HL-60 (cell line): Measurements from ENCODE around the gene SIGLEC9.

Experiments
- DNase-seq, 2 experiments: peaks; one replicate each; pipeline ENCODE4 v3.0.0-alpha.2; 2010 to 2020; ENCODE audit warnings: low read depth in 1 of 2, low spot score in 1 of 2
- H3K27ac ChIP-seq: fragments of 250-450 bp; sonication (Bioruptor Pico); replicated peaks from 2 replicates; pipeline ENCODE4 v1.5.1; 2020; ENCODE audit warnings: mild to moderate bottlenecking, moderate library complexity
- H3K27me3 ChIP-seq: fragments of 250-450 bp; sonication (Bioruptor Pico); 2 replicates; pipeline ENCODE4 v1.5.1; 2021; ENCODE audit warnings: mild to moderate bottlenecking, moderate library complexity; ENCODE audit not compliant: insufficient read depth, poor library complexity, severe bottlenecking
- H3K4me3 ChIP-seq: replicated peaks from 2 replicates; pipeline ENCODE4 v1.5.1; 2011; ENCODE audit warnings: mild to moderate bottlenecking, control low read depth, low read length; ENCODE audit not compliant: insufficient read depth
- GABPA ChIP-seq: IDR thresholded peaks from 2 replicates; pipeline ENCODE4 v1.6.1; 2012; ENCODE audit warnings: low read depth
- POLR2AphosphoS5 ChIP-seq: IDR thresholded peaks from 2 replicates; pipeline ENCODE4 v1.6.1; 2012; ENCODE audit warnings: low read depth
- SPI1 ChIP-seq: IDR thresholded peaks from 2 replicates; pipeline ENCODE4 v1.6.1; 2012; ENCODE audit warnings: low read depth, mild to moderate bottlenecking, borderline replicate concordance
- TF ChIP-seq, protein P1 (sequence below): IDR thresholded peaks from 2 replicates; pipeline ENCODE4 v1.6.1; 2012; ENCODE audit warnings: low read depth; ENCODE audit not compliant: insufficient replicate concordance
- TF ChIP-seq, protein P2 (sequence below): IDR thresholded peaks from one replicate; pipeline ENCODE4 v1.5.1; 2011; ENCODE audit warnings: low read length, control low read depth, inconsistent platforms; ENCODE audit not compliant: insufficient read depth

Gene SIGLEC9

DNA sequence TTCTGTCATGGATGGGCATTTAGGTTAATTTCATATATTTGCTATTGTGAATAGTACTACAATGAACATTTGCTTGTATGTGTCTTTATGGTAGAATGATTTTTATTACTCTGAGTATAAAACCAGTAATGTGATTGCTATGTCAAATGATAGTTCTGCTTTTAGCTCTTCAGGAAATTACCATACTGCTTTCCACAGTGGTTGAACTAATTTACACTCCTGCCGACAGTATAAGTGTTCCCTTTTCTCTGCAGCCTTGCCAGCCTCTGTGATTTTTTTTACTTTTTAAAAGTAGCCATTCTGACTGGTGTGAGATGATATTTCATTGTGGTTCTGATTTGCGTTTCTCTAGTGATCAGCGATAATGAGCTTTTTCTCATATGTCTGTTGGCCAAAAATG is 23.9 kb downstream of the SIGLEC9 start:
- DNase-seq, result peak in 1 of 2 experiments; percentile 12
- H3K4me3 ChIP-seq, result no peak overlapping the region
- peak; percentile 23; the same call in 1 of the 2 replicates for TF ChIP-seq SPI1
- TF ChIP-seq, protein P1, sequence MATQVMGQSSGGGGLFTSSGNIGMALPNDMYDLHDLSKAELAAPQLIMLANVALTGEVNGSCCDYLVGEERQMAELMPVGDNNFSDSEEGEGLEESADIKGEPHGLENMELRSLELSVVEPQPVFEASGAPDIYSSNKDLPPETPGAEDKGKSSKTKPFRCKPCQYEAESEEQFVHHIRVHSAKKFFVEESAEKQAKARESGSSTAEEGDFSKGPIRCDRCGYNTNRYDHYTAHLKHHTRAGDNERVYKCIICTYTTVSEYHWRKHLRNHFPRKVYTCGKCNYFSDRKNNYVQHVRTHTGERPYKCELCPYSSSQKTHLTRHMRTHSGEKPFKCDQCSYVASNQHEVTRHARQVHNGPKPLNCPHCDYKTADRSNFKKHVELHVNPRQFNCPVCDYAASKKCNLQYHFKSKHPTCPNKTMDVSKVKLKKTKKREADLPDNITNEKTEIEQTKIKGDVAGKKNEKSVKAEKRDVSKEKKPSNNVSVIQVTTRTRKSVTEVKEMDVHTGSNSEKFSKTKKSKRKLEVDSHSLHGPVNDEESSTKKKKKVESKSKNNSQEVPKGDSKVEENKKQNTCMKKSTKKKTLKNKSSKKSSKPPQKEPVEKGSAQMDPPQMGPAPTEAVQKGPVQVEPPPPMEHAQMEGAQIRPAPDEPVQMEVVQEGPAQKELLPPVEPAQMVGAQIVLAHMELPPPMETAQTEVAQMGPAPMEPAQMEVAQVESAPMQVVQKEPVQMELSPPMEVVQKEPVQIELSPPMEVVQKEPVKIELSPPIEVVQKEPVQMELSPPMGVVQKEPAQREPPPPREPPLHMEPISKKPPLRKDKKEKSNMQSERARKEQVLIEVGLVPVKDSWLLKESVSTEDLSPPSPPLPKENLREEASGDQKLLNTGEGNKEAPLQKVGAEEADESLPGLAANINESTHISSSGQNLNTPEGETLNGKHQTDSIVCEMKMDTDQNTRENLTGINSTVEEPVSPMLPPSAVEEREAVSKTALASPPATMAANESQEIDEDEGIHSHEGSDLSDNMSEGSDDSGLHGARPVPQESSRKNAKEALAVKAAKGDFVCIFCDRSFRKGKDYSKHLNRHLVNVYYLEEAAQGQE, result no peak
- no peak for TF ChIP-seq GABPA
- no peak for TF ChIP-seq POLR2AphosphoS5
- TF ChIP-seq, protein P2, sequence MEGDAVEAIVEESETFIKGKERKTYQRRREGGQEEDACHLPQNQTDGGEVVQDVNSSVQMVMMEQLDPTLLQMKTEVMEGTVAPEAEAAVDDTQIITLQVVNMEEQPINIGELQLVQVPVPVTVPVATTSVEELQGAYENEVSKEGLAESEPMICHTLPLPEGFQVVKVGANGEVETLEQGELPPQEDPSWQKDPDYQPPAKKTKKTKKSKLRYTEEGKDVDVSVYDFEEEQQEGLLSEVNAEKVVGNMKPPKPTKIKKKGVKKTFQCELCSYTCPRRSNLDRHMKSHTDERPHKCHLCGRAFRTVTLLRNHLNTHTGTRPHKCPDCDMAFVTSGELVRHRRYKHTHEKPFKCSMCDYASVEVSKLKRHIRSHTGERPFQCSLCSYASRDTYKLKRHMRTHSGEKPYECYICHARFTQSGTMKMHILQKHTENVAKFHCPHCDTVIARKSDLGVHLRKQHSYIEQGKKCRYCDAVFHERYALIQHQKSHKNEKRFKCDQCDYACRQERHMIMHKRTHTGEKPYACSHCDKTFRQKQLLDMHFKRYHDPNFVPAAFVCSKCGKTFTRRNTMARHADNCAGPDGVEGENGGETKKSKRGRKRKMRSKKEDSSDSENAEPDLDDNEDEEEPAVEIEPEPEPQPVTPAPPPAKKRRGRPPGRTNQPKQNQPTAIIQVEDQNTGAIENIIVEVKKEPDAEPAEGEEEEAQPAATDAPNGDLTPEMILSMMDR, result no peak
- H3K27me3 ChIP-seq, result no peaks in the 10 kb centered on the region
- no peak overlapping the region for H3K27ac ChIP-seq

DNA sequence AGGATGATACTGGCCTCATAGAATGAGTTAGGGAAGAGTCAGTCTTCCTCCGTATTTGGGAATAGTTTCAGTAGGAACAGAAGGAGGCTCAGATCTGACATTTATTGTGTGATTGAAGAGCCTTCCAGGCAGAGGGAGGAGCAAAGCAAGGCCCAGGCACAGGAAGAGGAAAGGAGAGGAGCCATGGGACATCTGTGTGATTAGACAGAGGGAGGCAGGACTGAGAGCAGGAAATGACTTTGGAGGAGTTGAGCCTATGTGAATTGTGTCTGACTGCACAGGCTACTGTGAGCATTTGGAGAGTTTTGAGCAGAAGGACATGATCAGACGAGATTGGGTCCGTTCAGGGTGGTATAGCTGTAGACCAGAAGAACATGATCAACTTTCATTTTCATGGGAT is 25.9 kb downstream of the SIGLEC9 start:
- Histone ChIP-seq H3K27ac (no peak overlapping the region), H3K27me3 (no peaks in the 10 kb centered on the region)

DNA sequence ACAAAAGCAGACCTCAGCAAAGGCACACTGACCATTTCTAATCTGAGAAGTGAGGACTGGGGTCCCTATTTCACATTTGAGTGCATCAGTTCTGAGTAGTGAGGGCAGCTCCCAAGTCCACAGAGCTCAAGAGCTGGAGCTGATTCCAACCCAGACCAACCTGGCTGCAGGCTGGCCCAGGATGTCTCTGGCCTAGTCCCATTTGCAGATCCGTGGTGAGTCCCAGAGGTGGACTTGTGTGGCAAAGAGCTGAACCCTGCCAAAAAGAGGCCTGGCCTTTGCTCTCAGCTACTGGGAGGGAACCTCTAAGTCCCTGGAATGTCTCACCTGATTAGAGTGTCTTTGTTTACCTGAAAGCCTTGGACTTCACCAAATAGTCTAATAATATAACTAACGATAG is 32.0 kb downstream of the SIGLEC9 start:
- no peak for DNase-seq
- peaks cover 4% of the 10 kb centered on the region for H3K27me3 ChIP-seq
- H3K27ac ChIP-seq, result no peak overlapping the region
- TF ChIP-seq SPI1 (no peak), GABPA (no peak), POLR2AphosphoS5 (no peak)
- TF ChIP-seq, protein P2, result no peak
- H3K4me3 ChIP-seq, result no peak overlapping the region

More for the DNA sequence above, 25.9 kb downstream of the SIGLEC9 start:
- H3K4me3 ChIP-seq, result no peak overlapping the region
- DNase-seq, result no peak
- TF ChIP-seq, protein P2, result no peak
- TF ChIP-seq GABPA, result no peak
- TF ChIP-seq, protein P1, result no peak
- no peak for TF ChIP-seq POLR2AphosphoS5
- no peak for TF ChIP-seq SPI1

DNA sequence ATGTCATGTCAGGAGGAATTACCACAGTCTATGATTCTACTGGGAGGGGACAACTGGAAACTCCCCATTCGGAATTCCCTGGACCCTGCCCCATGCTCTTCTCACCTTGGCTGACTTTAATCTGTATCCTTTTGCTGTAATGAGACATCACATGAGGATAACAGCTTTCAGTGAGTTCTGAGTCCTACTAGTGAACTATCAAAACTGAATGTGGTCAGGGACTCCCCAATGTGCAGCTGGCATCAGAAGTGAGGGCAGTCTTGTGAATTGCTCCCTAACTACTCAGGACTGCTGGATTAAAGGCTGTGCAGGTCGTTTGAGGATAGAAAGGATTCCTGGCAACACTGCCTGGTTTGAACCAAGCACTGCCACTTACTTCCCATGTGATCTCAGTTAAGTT is 32.6 kb downstream of the SIGLEC9 start:
- Histone ChIP-seq H3K27me3 (peaks cover 4% of the 10 kb centered on the region), H3K27ac (no peak overlapping the region), H3K4me3 (no peak overlapping the region)
- no peak for DNase-seq
- TF ChIP-seq, protein P1, result no peak
- TF ChIP-seq, protein P2, result no peak
